ENCODE results near the gene TGFB1I1. TPM values are rescaled to one million over a fixed set of nuclear protein-coding genes. Genes with fewer than 3 reads are reported as not detected.
"Not testable (repeated sequence)": the region's sequence is repeated elsewhere in the genome, so short reads cannot be mapped to it uniquely, and the experiment has no call there.

The TGFB1I1 gene
- total RNA-seq, 1 experiment from 2014 or later, result 29.8 TPM

DNA sequence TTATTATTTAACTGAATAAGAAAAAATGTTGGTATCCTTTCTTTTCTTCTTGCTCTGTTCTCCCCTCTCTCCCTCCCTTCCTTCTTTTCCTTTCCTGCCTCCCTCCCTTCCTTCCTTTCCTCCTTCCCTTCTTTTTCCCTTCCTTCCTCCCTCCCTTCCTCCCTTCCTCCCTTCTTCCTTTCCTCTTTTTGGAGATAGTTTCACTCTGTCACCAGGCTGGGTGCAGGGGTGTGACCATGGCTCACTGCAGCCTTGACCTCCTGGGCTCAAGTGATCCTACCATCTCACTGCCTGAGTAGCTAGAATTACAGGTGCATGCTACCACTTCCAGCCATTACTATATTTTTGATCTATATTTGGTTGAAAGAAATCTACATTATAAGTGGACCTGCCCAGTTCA lies 41.9 kb downstream of the TGFB1I1 start:
- DNase-seq (ENCODE audit: low spot score), result no peak

DNA sequence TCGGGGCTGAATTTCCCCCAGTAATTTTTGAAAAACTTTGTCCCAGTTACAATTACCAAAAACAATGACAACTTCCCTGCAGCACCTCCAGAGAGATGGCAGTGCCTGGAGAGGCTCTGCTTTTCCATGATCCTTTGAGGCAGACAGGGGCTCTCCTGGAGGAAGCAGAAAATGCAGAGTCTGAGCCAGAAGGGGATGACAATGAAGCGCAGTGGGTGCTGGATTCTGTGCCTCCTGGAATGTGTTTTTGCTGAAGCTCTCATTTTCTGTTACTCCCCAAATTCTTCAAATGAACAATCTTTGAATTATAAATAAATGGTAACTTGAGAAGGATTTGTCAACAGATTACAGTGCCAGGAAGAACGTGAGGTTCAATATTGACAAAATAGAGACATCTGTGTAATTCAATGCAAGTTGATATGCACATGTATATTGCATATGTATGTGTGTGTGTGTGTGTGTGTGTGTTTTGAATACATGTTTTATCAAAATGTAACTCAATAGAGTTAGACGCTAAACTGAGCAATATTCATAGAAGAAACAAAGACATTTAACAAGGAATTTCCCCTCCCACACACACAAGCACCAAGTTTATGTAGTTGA lies 45.9 kb downstream of the TGFB1I1 start:
- DNase-seq (ENCODE audit: low spot score), result no peak

DNA sequence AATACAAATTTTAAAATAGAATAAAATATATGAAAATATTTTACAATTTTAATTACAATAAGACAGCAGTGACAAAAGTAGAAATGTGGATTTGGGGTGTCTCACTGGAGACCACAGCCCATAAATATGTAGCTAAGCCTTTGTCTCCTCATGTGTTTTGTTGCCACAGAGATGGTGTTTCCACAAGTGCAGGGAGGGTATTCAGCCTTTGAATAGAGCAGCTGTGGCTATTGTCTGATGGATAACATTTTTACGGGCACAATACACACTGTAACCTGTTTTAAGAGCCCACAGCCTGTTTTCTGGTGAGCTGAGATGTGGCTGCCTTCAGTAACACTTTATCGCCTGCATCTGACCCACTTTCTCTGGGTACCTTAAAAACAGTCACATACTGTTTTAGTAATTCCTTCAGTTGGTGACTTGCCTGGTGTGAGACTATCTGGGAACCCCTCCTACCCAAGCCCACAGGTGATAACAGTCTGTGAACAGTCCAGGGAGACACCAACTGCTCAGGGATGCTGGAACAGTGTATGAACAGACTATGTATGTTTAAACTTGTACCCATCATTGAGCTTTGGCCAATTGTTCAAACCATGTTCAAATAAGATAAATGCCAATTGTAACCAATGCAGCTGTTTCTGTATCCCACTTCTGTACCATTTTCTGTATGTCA lies 47.9 kb downstream of the TGFB1I1 start:
- no peak for DNase-seq (ENCODE audit: low spot score)

DNA sequence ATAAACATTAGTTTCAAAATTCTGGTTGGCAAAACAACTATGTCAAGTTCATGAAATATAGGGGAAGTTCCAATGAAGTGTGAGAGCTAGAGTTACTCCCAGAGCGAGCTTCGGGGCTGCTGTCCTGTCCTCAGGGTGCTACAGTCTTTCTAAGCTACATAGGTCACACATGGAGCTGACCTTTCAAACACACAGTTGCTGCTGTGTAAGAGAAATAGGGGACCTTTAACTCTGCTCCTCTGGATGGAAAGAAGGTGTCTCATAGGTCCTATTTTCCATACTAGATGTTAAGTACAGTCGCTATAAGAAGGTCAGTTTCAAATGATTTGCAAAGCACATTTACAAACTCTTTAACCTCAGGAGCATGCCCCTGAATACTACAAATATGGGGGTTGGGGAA lies 49.4 kb downstream of the TGFB1I1 start:
- no peak for DNase-seq (ENCODE audit: low spot score)

DNA sequence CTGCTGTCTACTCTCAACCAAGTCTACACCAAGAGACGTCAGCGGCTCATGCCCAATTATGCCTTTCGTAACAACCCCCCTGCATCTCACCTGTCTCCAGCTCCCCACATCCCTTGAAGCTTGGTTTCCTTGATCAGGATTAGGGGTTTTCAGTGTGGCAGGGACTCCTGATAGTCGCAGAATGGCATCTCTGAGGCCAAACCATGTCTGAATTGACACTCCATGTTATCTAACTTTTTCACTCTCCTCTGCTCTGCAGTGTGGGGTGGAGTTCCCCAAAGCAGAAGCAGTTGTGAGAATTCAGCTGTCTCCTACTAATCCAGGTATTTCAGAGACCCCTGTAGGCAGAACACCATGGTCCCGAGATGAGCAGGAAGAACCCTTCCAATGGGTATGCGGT lies 50.1 kb downstream of the TGFB1I1 start:
- no peak for DNase-seq (ENCODE audit: low spot score)

DNA sequence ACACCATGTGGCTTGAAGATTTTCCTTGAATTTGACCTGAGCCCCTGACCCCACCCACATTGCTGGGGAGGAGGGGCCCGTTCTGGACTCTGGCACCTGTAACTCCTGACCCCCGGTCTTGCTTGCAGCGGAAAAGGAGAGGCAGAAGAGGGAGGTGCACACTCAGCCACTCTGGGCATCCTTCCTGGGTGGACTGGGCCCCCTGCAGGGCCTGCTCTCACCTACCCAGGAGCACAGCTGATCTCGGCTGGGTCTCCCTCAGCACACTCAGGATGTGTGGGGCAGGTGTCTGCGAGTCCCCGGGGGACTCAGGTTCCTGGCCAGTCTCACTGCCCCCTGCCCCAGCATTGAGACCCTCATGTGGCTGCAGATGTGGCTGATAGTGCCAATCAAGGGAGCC lies 51.8 kb downstream of the TGFB1I1 start:
- not testable (repeated sequence) for DNase-seq (ENCODE audit: low spot score)

DNA sequence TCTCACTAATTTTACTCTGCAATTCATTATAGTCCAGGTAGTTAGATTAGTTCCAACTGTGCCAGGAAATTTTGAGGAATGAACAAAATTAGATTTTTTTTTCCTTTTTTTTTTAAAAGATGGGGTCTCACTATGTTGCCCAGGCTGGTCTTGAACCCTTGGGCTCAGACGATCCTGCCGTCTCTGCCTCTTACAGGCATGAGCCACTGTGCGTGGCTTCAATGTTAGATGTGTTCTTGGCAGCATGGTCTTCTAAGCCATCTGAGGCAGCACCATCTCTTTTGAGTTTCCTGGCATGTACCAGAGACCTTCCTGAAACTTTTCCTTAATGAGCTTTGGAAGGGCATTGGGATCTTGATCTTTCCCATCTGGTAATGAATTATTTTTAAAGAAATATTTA lies 53.2 kb downstream of the TGFB1I1 start:
- DNase-seq (ENCODE audit: low spot score), result no peak

Other genes with a start within 250 kb of the TGFB1I1 start
- gene ITGAM, start 212.2 kb upstream of the TGFB1I1 start, total RNA-seq (2014; rRNA removed; shearing (Covaris generic)), result 1.0 and 3.1 TPM in 2 replicates
- gene ITGAX, start 117.0 kb upstream of the TGFB1I1 start, total RNA-seq (2014; rRNA removed; shearing (Covaris generic)), result 1.5 and 4.1 TPM in 2 replicates
- gene ITGAD, start 78.8 kb upstream of the TGFB1I1 start, total RNA-seq (2014; rRNA removed; shearing (Covaris generic)), result not detected in 2 replicates
- gene COX6A2, start 43.8 kb upstream of the TGFB1I1 start, total RNA-seq (2014; rRNA removed; shearing (Covaris generic)), result not detected in 2 replicates
- not detected in 2 replicates for gene ZNF843, start 29.4 kb upstream of the TGFB1I1 start, total RNA-seq (2014; rRNA removed; shearing (Covaris generic))
- gene ARMC5, start 12.7 kb upstream of the TGFB1I1 start, total RNA-seq (2014; rRNA removed; shearing (Covaris generic)), result 17.7 and 18.6 TPM in 2 replicates
- 0.05 TPM in 1 of 2 replicates, not detected in the other for gene SLC5A2, start 11.0 kb downstream of the TGFB1I1 start, total RNA-seq (2014; rRNA removed; shearing (Covaris generic))
- 39.6 and 46.8 TPM in 2 replicates for gene RUSF1, start 36.2 kb downstream of the TGFB1I1 start, total RNA-seq (2014; rRNA removed; shearing (Covaris generic))
- not detected in 2 replicates for gene AHSP, start 55.7 kb downstream of the TGFB1I1 start, total RNA-seq (2014; rRNA removed; shearing (Covaris generic))

All from A172 (cell line).